ENCODE measurements around the gene RAB4A. TPM values are rescaled to one million over a fixed set of nuclear protein-coding genes. Genes with fewer than 3 reads are reported as not detected.
A peak's percentile ranks its signal among the peaks of the same experiment; 100 is the strongest.

The RAB4A gene
- total and polyA plus RNA-seq, 4 donors = 20.2 to 54.4 (median 26.5) TPM

DNA sequence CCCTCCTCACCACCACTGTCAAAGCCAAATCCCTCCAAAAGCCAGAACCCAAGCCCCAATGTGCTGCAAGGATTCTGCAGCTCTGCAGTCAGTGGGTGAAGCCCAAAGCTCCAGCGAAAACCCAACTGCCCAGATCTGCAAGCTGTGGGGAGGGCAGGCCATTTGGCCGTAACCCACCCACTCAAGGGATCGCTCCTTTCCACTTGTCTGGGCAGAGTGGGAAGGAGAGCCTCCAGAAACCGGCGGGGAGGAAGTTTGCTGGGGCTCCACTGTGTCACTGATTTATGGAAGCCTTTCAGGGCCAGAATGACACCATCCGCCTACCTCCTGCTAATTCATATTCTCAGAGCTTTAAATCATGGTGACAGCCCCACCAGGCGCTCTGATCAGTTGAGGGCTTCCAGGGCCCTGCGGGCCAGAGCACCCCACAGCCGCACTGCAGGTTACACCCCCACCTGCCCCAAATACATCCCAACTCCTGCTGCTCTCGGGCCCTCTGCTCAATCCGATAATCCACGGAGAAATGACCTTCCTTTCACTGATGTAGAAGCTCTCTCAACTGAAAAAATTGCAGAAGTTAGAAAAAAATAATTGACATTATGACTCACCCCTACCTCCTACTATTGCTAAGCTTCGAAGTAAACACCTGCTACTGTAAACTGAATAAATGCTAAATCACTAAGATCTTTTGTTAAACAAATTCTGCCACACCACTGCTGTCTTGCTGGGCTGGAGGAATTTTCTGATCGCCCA, 40.6 kb upstream of the RAB4A start:
- Histone ChIP-seq H3K27me3 (ENCODE audit: control insufficient read depth in 3 of 3, insufficient read depth in 3 of 3, low read length in 2 of 3) (no peaks in the 10 kb centered on the region), H3K4me1 (ENCODE audit: control insufficient read depth in 5 of 5, insufficient read depth in 5 of 5, low read length in 5 of 5) (peaks cover 2 to 27% (median 10%) of the 10 kb centered on the region in 5 donors), H3K9ac (ENCODE audit: insufficient read depth in 1 of 2, low read length in 2 of 2) (no peak overlapping the region), H3K9me3 (ENCODE audit: control insufficient read depth in 4 of 4, insufficient read depth in 3 of 4, low read length in 3 of 4) (no peaks in the 10 kb centered on the region), H3K4me3 (no peak overlapping the region), H3K36me3 (ENCODE audit: control insufficient read depth in 4 of 4, insufficient read depth in 4 of 4, low read length in 4 of 4) (no peaks in the 10 kb centered on the region), H3K27ac (ENCODE audit: low read depth in 1 of 2, low read length in 1 of 2) (peak overlapping the region; percentile 51 to 61)
- WGBS, 2 donors = 40 to 59% methylated on average over 14 of the region's 14 CpGs
- no peak for DNase-seq
- ATAC-seq (ENCODE audit: insufficient read depth, low FRiP score) = no peak
- TF ChIP-seq, protein P1, sequence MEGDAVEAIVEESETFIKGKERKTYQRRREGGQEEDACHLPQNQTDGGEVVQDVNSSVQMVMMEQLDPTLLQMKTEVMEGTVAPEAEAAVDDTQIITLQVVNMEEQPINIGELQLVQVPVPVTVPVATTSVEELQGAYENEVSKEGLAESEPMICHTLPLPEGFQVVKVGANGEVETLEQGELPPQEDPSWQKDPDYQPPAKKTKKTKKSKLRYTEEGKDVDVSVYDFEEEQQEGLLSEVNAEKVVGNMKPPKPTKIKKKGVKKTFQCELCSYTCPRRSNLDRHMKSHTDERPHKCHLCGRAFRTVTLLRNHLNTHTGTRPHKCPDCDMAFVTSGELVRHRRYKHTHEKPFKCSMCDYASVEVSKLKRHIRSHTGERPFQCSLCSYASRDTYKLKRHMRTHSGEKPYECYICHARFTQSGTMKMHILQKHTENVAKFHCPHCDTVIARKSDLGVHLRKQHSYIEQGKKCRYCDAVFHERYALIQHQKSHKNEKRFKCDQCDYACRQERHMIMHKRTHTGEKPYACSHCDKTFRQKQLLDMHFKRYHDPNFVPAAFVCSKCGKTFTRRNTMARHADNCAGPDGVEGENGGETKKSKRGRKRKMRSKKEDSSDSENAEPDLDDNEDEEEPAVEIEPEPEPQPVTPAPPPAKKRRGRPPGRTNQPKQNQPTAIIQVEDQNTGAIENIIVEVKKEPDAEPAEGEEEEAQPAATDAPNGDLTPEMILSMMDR (IDR thresholded peaks at IDR 0.05; ENCODE audit: control extremely low read depth, extremely low read depth) = no peak

DNA sequence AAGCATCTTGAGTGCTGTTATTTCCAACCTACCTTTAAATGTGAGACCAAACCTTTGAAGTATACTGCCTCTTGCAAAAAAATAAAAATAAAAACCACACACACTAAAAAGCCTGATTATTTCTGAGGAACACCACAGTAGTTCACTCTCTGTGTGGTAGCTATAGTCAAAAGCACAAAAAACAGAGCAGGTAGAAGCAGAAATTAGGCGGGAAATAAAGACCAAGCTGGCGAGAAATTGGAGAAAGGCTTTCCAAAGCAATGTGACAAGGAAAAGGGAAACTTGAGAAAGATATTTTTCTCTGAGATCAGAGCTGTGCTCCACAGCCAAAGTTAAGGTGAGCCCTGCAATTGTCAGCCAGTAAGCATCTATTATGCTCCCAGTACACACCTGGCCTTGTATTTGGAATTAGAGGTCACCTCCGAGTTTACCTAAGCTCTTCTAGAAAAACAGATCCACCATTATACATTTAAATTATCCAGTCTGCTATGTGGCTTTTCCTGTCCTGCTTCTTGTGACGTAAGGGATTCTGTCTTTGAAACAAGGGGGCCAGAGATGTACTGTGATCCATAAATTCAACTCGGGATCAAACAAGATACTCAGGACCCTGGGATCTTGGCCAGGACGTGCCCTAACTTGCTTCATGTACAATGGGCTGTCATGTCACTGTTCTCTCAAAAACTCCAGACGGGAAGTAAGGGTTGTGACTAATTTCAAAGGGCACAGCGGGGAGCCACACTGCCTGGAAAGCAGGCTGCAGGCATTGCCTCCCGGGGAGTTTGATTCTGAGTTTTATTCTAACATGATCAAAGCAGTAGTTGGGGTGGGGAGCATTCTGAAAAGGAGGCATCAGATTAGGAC, 39.8 kb upstream of the RAB4A start:
- Histone ChIP-seq H3K36me3 (ENCODE audit: control insufficient read depth in 4 of 4, insufficient read depth in 4 of 4, low read length in 4 of 4) (no peaks in the 10 kb centered on the region), H3K4me3 (no peak overlapping the region), H3K9ac (ENCODE audit: insufficient read depth in 1 of 2, low read length in 2 of 2) (no peak overlapping the region), H3K4me1 (ENCODE audit: control insufficient read depth in 5 of 5, insufficient read depth in 5 of 5, low read length in 5 of 5) (peaks cover 2 to 27% (median 10%) of the 10 kb centered on the region in 5 donors), H3K27ac (ENCODE audit: low read depth in 1 of 2, low read length in 1 of 2) (no peak overlapping the region), H3K9me3 (ENCODE audit: control insufficient read depth in 4 of 4, insufficient read depth in 3 of 4, low read length in 3 of 4) (no peaks in the 10 kb centered on the region), H3K27me3 (ENCODE audit: control insufficient read depth in 3 of 3, insufficient read depth in 3 of 3, low read length in 2 of 3) (no peaks in the 10 kb centered on the region)
- no peak for ATAC-seq (ENCODE audit: insufficient read depth, low FRiP score)
- WGBS, 2 donors = 74 to 77% methylated on average over 9 of the region's 9 CpGs
- DNase-seq = no peak
- TF ChIP-seq, protein P1 (IDR thresholded peaks at IDR 0.05; ENCODE audit: control extremely low read depth, extremely low read depth) = no peak

DNA sequence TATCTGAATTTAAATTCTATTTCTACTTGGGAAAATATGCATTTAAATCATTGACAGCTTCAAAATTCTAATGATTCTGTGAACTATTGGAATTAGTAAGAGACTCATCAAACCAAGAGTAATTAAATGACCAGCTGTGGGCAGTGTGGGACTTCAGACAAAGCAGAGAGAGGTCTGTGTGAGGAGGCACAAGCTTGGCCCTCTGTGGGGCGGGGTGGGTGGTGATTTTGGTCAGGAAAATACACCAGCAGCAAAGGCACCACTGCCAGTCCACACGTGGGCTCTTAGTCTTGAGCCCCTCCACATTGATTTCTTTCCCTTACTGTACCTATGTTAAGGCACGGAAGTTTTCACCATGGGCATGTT, 39.2 kb upstream of the RAB4A start:
- TF ChIP-seq, protein P1 (IDR thresholded peaks at IDR 0.05; ENCODE audit: control extremely low read depth, extremely low read depth) = no peak
- Histone ChIP-seq H3K36me3 (ENCODE audit: control insufficient read depth in 4 of 4, insufficient read depth in 4 of 4, low read length in 4 of 4) (no peaks in the 10 kb centered on the region), H3K4me3 (no peak overlapping the region), H3K27me3 (ENCODE audit: control insufficient read depth in 3 of 3, insufficient read depth in 3 of 3, low read length in 2 of 3) (no peaks in the 10 kb centered on the region), H3K27ac (ENCODE audit: low read depth in 1 of 2, low read length in 1 of 2) (no peak overlapping the region), H3K9me3 (ENCODE audit: control insufficient read depth in 4 of 4, insufficient read depth in 3 of 4, low read length in 3 of 4) (no peaks in the 10 kb centered on the region), H3K9ac (ENCODE audit: insufficient read depth in 1 of 2, low read length in 2 of 2) (no peak overlapping the region), H3K4me1 (ENCODE audit: control insufficient read depth in 5 of 5, insufficient read depth in 5 of 5, low read length in 5 of 5) (peaks cover 2 to 27% (median 10%) of the 10 kb centered on the region in 5 donors)
- DNase-seq = no peak
- no peak for ATAC-seq (ENCODE audit: insufficient read depth, low FRiP score)
- WGBS, 2 donors = 89 to 94% methylated on average over 3 of the region's 3 CpGs

Measured in lung (tissue), 12 donors.